HepG2 (cell line): ENCODE measurements around the gene CYB561. TPM values are rescaled to one million over a fixed set of nuclear protein-coding genes. Genes with fewer than 3 reads are reported as not detected.

Experiments
- ATAC-seq: fragments of 200-7000 bp; cut with Tn5 transposase; 3 replicates; pipeline ENCODE4 v1.9.1; 2020; ENCODE audit warnings: mild to moderate bottlenecking, moderate library complexity
- BruUV-seq: library from RNA; stranded (reverse); fragments of 400-500 nt; replicated peaks from 2 replicates; lab custom pipeline; 2021; lab: Mats Ljungman, UMichigan
- CTCF ChIA-PET: fragments of 300-600 bp; formaldehyde crosslinking; extraction: SDS; loops from one replicate; lab custom pipeline; 2021; ENCODE audit warnings: low total read pairs, inconsistent platforms, low intra/inter-chr PET ratio; lab: Yijun Ruan, JAX
- POLR2A ChIA-PET: fragments of 350-600 bp; sonication (Branson Sonifier 250); formaldehyde crosslinking; loops from one replicate; lab custom pipeline; 2020; ENCODE audit warnings: antibody characterized with exemption, inconsistent platforms; lab: Yijun Ruan, JAX
- DNase-seq: peaks from one replicate; pipeline ENCODE4 v3.0.0-alpha.2; 2015; ENCODE audit warnings: low spot score
- FAIRE-seq: peaks from 3 replicates; lab custom pipeline; 2011; peaks lifted over from hg19 to GRCh38; lab: Jason Lieb, UNC
- H2AFZ ChIP-seq: one replicate; pipeline ENCODE4 v1.6.1; 2011; ENCODE audit warnings: low read length, inconsistent platforms
- H3K27ac ChIP-seq: fragments of 300-600 bp; 3 replicates; pipeline ENCODE4 v1.8.0; 2011; ENCODE audit warnings: mixed run types, mild to moderate bottlenecking, mixed read lengths, low read length, inconsistent platforms; ENCODE audit not compliant: insufficient read depth; ENCODE audit errors: extremely low read length
- H3K27me3 ChIP-seq, 2 experiments: fragments of 200-600 bp in 1 of 2; 2 replicates in 1 of 2; 3 replicates in 1 of 2; pipeline versions ENCODE4 v1.6.0 to v1.8.0; 2011; ENCODE audit warnings: low read length in 2 of 2, mild to moderate bottlenecking in 2 of 2, moderate library complexity in 2 of 2, inconsistent platforms in 1 of 2; ENCODE audit not compliant: insufficient read depth in 2 of 2, control insufficient read depth in 1 of 2
- H3K36me3 ChIP-seq, 2 experiments: fragments of 200-600 bp in 1 of 2; replicated peaks in 1 of 2; 2 replicates in 1 of 2; 3 replicates in 1 of 2; pipeline versions ENCODE4 v1.5.1 to v1.8.0; 2011; ENCODE audit warnings: low read length in 2 of 2, inconsistent platforms in 1 of 2; ENCODE audit not compliant: insufficient read depth in 2 of 2, control insufficient read depth in 1 of 2
- H3K4me1 ChIP-seq: 2 replicates; pipeline ENCODE4 v1.5.1; 2012; ENCODE audit warnings: low read length, inconsistent platforms; ENCODE audit not compliant: insufficient read depth
- H3K4me2 ChIP-seq: 2 replicates; pipeline ENCODE4 v1.6.0; 2011; ENCODE audit warnings: low read depth, low read length, inconsistent platforms
- H3K4me3 ChIP-seq, 3 experiments: fragments of 200-600 bp in 1 of 3; sonication (generic), shearing (Covaris generic) in 1 of 3; replicated peaks in 1 of 3; 2 replicates each; pipeline ENCODE4 v1.5.1; 2011 to 2016; ENCODE audit warnings: low read length in 3 of 3, inconsistent platforms in 2 of 3, low read depth in 2 of 3, mild to moderate bottlenecking in 2 of 3, control low read depth in 1 of 3, mixed read lengths in 1 of 3; ENCODE audit not compliant: insufficient read depth in 1 of 3
- H3K79me2 ChIP-seq: one replicate; pipeline ENCODE4 v1.6.1; 2011; ENCODE audit warnings: low read length, inconsistent platforms; ENCODE audit not compliant: insufficient read depth
- H3K9ac ChIP-seq: 2 replicates; pipeline ENCODE4 v1.6.0; 2011; ENCODE audit warnings: mild to moderate bottlenecking, low read depth, low read length, inconsistent platforms; ENCODE audit not compliant: insufficient read depth
- H3K9me3 ChIP-seq: 2 replicates; pipeline ENCODE4 v1.5.1; 2012; ENCODE audit warnings: mild to moderate bottlenecking, low read length
- H4K20me1 ChIP-seq: 2 replicates; pipeline ENCODE4 v1.6.0; 2011; ENCODE audit warnings: inconsistent platforms, mild to moderate bottlenecking, low read length, moderate library complexity; ENCODE audit not compliant: insufficient read depth
- CAMTA2 ChIP-seq: sonication (generic); formaldehyde crosslinking; IDR thresholded peaks from 2 replicates; pipeline ENCODE4 v1.4.0; 2020; ENCODE audit warnings: mild to moderate bottlenecking, missing genetic modification reagents, borderline replicate concordance
- CREB1 ChIP-seq, 2 experiments: fragments of 450-650 bp in 1 of 2; IDR thresholded peaks; 2 replicates each; pipeline ENCODE4 v1.6.1; 2016 to 2017; ENCODE audit warnings: control low read depth in 1 of 2, mild to moderate bottlenecking in 1 of 2, missing compliant biosample characterization in 1 of 2, missing genetic modification characterization in 1 of 2
- ERF ChIP-seq: IDR thresholded peaks from 2 replicates; pipeline ENCODE4 v1.6.1; 2018; ENCODE audit warnings: missing biosample characterization, missing genetic modification reagents
- JUND ChIP-seq: sonication (generic); formaldehyde crosslinking; IDR thresholded peaks from 2 replicates; pipeline ENCODE4 v1.8.0; 2022; ENCODE audit warnings: mild to moderate bottlenecking, missing genetic modification reagents
- MBNL3 ChIP-seq: fragments of 250-450 bp; sonication (Bioruptor Pico); conservative IDR thresholded peaks from 2 replicates; pipeline ENCODE4 v1.8.0; 2022; ENCODE audit warnings: mild to moderate bottlenecking, inconsistent platforms
- MEIS2 ChIP-seq: sonication (generic); formaldehyde crosslinking; IDR thresholded peaks from 2 replicates; pipeline ENCODE4 v1.9.0; 2021; ENCODE audit warnings: mild to moderate bottlenecking, missing genetic modification reagents
- MTA1 ChIP-seq: sonication (generic); formaldehyde crosslinking; IDR thresholded peaks from 2 replicates; pipeline ENCODE4 v1.4.0; 2020; ENCODE audit warnings: missing genetic modification reagents, mild to moderate bottlenecking, borderline replicate concordance
- NR2F1 ChIP-seq, 2 experiments: fragments of 450-650 bp in 1 of 2; formaldehyde crosslinking in 1 of 2; IDR thresholded peaks; 2 replicates each; pipeline versions ENCODE4 v1.5.0 to v1.6.1; 2016 to 2020; ENCODE audit warnings: mild to moderate bottlenecking in 1 of 2, missing compliant biosample characterization in 1 of 2, missing genetic modification reagents in 1 of 2, moderate library complexity in 1 of 2
- YEATS4 ChIP-seq: sonication (generic); formaldehyde crosslinking; IDR thresholded peaks from 2 replicates; pipeline ENCODE4 v1.4.0; 2020; ENCODE audit warnings: missing genetic modification reagents, borderline replicate concordance
- ZNF180 ChIP-seq: sonication (generic); formaldehyde crosslinking; IDR thresholded peaks from 2 replicates; pipeline ENCODE4 v1.4.0; 2020; ENCODE audit warnings: low read depth, missing genetic modification reagents, borderline replicate concordance
- WGBS: methylation state at CpG from one replicate; pipeline ENCODE4 v1.1.6; 2017; ENCODE audit warnings: low lambda C conversion rate; 5-methylcytosine and 5-hydroxymethylcytosine counted together
- in situ Hi-C: cut with HindIII; loops from 2 replicates; pipeline ENCODE4 v1.10.0; 2017; ENCODE audit warnings: low pct_unique_long_range_greater_than_20kb; ENCODE audit not compliant: extremely low pct_ligation_motif_present
- intact Hi-C: fragments of 100-400 bp; cut with micrococcal nuclease; formaldehyde crosslinking; loops from one replicate; pipeline ENCODE4 v1.10.0; 2022; ENCODE audit not compliant: unreplicated experiment
- polyA plus RNA-seq, 8 experiments: library from polyadenylated mRNA; depleted of rRNA in 3 of 8; stranded (reverse) in 7 of 8; unstranded in 1 of 8; fragments of >200 nt; fragmentation: Illumina TruSeq in 4 of 8; extraction: Trizol in 4 of 8; gene quantifications; 2 replicates each; pipeline versions ENCODE4 v1.2.1 to v1.2.3, GENCODE V29; 2011 to 2016; ENCODE audit warnings: low read depth in 4 of 8, missing spikeins in 1 of 8, mixed read lengths in 1 of 8; ENCODE audit not compliant: insufficient read depth in 1 of 8
- total RNA-seq, 5 experiments: library from RNA; depleted of rRNA; stranded (reverse); fragments of >200 nt; fragmentation: Illumina TruSeq; extraction: Trizol; gene quantifications; 2 replicates each; pipeline ENCODE4 v1.2.3, GENCODE V29; 2016; ENCODE audit warnings: low read depth in 1 of 5
- TF ChIP-seq, protein P1 (sequence below): sonication (generic); formaldehyde crosslinking; IDR thresholded peaks from 2 replicates; pipeline ENCODE4 v1.8.1; 2022; ENCODE audit warnings: mild to moderate bottlenecking, missing genetic modification reagents

CYB561 gene
- total and polyA plus RNA-seq, 2 of the 13 experiments (the other 11 are each of a cell fraction or from before 2014, with no cell fraction given): 1.5 to 6.7 TPM

DNA sequence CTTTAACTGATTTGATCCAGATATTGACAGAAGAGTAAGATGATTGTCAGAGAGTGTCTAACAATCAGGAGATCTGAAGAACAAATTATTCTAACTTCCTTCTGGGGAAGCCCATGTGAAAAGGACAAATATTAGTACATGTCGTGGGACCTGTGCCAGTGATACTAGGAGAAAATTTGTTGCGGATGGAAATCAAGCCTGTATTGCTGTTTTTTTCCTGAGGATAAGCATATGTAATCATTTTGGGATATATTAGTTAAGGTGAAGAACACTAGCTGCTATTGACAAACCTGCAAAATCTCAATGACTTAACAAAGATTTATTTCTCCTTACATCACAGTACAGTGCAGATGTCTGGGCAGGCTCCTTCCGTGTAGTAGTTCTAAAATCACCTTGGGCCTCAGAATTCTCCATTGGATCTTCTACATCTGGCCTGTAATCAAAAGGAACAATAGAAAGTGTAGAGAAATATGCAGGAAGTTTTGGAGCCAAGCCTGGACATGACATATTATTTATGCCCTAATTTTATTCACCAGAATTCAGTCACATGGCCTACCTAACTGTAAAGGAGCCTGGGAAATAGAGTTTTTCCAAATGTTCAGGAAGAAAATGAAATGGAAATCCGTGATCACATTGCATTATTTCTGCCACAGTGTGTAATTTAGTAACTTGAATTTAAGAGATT is 58.3 kb downstream of the CYB561 start:
- H3K79me2 ChIP-seq: no peaks in the 10 kb centered on the region
- POLR2A ChIA-PET: no interaction called here
- DNase-seq (no peak), ATAC-seq (no peak), FAIRE-seq (no peak)
- in situ Hi-C loops (no loop called here), intact Hi-C loops (no loop called here)
- CTCF ChIA-PET: no interaction called here
- no peaks in the 10 kb centered on the region for H3K4me1 ChIP-seq
- BruUV-seq: no TSS peak
- no peaks in the 10 kb centered on the region for H3K9me3 ChIP-seq
- no peak overlapping the region for H3K4me2 ChIP-seq
- no peak overlapping the region for H3K4me3 ChIP-seq
- H3K27ac ChIP-seq: no peak overlapping the region
- TF ChIP-seq, protein P1, sequence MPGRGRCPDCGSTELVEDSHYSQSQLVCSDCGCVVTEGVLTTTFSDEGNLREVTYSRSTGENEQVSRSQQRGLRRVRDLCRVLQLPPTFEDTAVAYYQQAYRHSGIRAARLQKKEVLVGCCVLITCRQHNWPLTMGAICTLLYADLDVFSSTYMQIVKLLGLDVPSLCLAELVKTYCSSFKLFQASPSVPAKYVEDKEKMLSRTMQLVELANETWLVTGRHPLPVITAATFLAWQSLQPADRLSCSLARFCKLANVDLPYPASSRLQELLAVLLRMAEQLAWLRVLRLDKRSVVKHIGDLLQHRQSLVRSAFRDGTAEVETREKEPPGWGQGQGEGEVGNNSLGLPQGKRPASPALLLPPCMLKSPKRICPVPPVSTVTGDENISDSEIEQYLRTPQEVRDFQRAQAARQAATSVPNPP: no peak
- TF ChIP-seq CREB1 (IDR thresholded peaks at IDR 0.05) (no peak), CREB1 (CRISPR knock-in tag; IDR thresholded peaks at IDR 0.05) (no peak), NR2F1 (CRISPR knock-in tag; IDR thresholded peaks at IDR 0.05) (no peak), YEATS4 (CRISPR knock-in tag) (no peak), ZNF180 (CRISPR knock-in tag) (no peak), MEIS2 (CRISPR knock-in tag) (no peak), MTA1 (CRISPR knock-in tag) (no peak), CAMTA2 (CRISPR knock-in tag) (no peak), MBNL3 (CRISPR knock-in tag) (no peak), ERF (CRISPR knock-in tag) (no peak), JUND (CRISPR knock-in tag) (no peak)
- WGBS: 12% methylated on average over 4 of the region's 4 CpGs
- peaks cover 0 to 30% of the 10 kb centered on the region in 2 experiments; a peak in 2 of 5 replicates for H3K27me3 ChIP-seq
- no peak overlapping the region for H2AFZ ChIP-seq
- H3K9ac ChIP-seq: no peak overlapping the region
- H4K20me1 ChIP-seq: no peaks in the 10 kb centered on the region
- no peaks in the 10 kb centered on the region for H3K36me3 ChIP-seq
